Measurements from ENCODE around the gene ACR. TPM values are rescaled to one million over a fixed set of nuclear protein-coding genes. Genes with fewer than 3 reads are reported as not detected.
A peak's percentile ranks its signal among the peaks of the same experiment; 100 is the strongest.

The ACR gene
- total RNA-seq, result 1 to 10 TPM in 1 of 2 donors, not detected in 1; 1.5 TPM
- long read RNA-seq, result 0 reads

GRCh38 chr22:50737728-50738648, at the start of gene ACR:
Gene ACR (plus strand): TSS chr22:50738204. CDS start chr22:50738236, 32 bp downstream.
- no peak for ATAC-seq
- DNase-seq, result no peak
- intact Hi-C loops (cut with DNase I), result no loop called here

GRCh38 chr22:50688448-50688847, 49.6 kb upstream of the ACR start:
- ATAC-seq, result no peak
- intact Hi-C loops (cut with DNase I), result no loop called here
- DNase-seq, result no peak

- ATAC-seq, result no peak
- intact Hi-C loops (cut with DNase I), result no loop called here
- DNase-seq, result no peak
Observed at GRCh38 chr22:50691521-50691920, 46.5 kb upstream of the ACR start.

- DNase-seq, result no peak
- intact Hi-C loops (cut with DNase I), result no loop called here
- no peak for ATAC-seq
Observed at GRCh38 chr22:50693462-50693861, 44.5 kb upstream of the ACR start.

- intact Hi-C loops (cut with DNase I), result no loop called here
- no peak for DNase-seq
Observed at GRCh38 chr22:50694099-50694605, 43.9 kb upstream of the ACR start.

GRCh38 chr22:50694766-50695420, 43.1 kb upstream of the ACR start:
- intact Hi-C loops (cut with DNase I), result no loop called here
- DNase-seq (no peak), ATAC-seq (no peak)

More at GRCh38 chr22:50694099-50694605, 43.9 kb upstream of the ACR start:
- no peak for ATAC-seq

- ATAC-seq (no peak), DNase-seq (no peak)
- intact Hi-C loops (cut with DNase I), result no loop called here
Observed at GRCh38 chr22:50695421-50696250, 42.4 kb upstream of the ACR start.

GRCh38 chr22:50696251-50696798, 41.7 kb upstream of the ACR start:
- DNase-seq (no peak), ATAC-seq (peak in 1 of 2 donors; percentile 56)
- intact Hi-C loops (cut with DNase I), result no loop called here

- peak; percentile 31 for DNase-seq
Observed at GRCh38 chr22:50696799-50697561, 41.0 kb upstream of the ACR start.

GRCh38 chr22:50697667-50698506, 40.1 kb upstream of the ACR start:
- intact Hi-C loops (cut with DNase I), result no loop called here
- no peak for DNase-seq
- no peak for ATAC-seq

More at GRCh38 chr22:50696799-50697561, 41.0 kb upstream of the ACR start:
- peak; percentile 73 for ATAC-seq
- intact Hi-C loops (cut with DNase I), result no loop called here

- DNase-seq (peak; percentile 53), ATAC-seq (no peak)
- intact Hi-C loops (cut with DNase I), result no loop called here
Observed at GRCh38 chr22:50698546-50698945, 39.5 kb upstream of the ACR start.

GRCh38 chr22:50699001-50699755, 38.8 kb upstream of the ACR start:
- ATAC-seq (no peak), DNase-seq (no peak)
- intact Hi-C loops (cut with DNase I), result no loop called here

GRCh38 chr22:50699756-50700386, 38.1 kb upstream of the ACR start:
- ATAC-seq, result no peak
- no peak for DNase-seq
- intact Hi-C loops (cut with DNase I), result no loop called here

GRCh38 chr22:50700387-50701075, 37.5 kb upstream of the ACR start:
- peak; percentile 29 for DNase-seq
- intact Hi-C loops (cut with DNase I), result no loop called here
- no peak for ATAC-seq

GRCh38 chr22:50701076-50701419, 37.0 kb upstream of the ACR start:
- intact Hi-C loops (cut with DNase I), result no loop called here
- DNase-seq (no peak), ATAC-seq (no peak)
